Pancreas (tissue), 10 donors: ENCODE results near the gene ANKS1B. TPM values are rescaled to one million over a fixed set of nuclear protein-coding genes. Genes with fewer than 3 reads are reported as not detected.

Source experiments
- ATAC-seq, 4 donors: fragments of 200-7000 bp; cut with Tn5 transposase; one replicate each; pipeline versions ENCODE4 v1.8.0 to v1.9.1; 2020; ENCODE audit warnings: mild to moderate bottlenecking in 4 of 4, moderate library complexity in 4 of 4
- DNase-seq, 6 donors: peaks; one replicate each; pipeline ENCODE4 v3.0.0-alpha.2; 2020
- FAIRE-seq: peaks from 2 replicates; lab custom pipeline; 2012; peaks lifted over from hg19 to GRCh38; lab: Jason Lieb, UNC
- H3K27ac ChIP-seq, 4 donors: fragments of 200-600 bp; sonication (generic); 1 replicate in 3 of 4; 2 replicates in 1 of 4; pipeline versions ENCODE4 v1.5.0 to v1.8.0; 2020
- H3K27me3 ChIP-seq, 4 donors: fragments of 200-600 bp; one replicate each; pipeline ENCODE4 v1.8.0; 2021
- H3K36me3 ChIP-seq, 3 donors: fragments of 200-600 bp; sonication (generic) in 1 of 3; one replicate each; pipeline versions ENCODE4 v1.5.0 to v1.8.0; 2020 to 2021
- H3K4me1 ChIP-seq, 3 donors: fragments of 200-600 bp; one replicate each; pipeline ENCODE4 v1.8.0; 2021
- H3K4me3 ChIP-seq, 4 donors: fragments of 200-600 bp; sonication (generic) in 2 of 4; one replicate each; pipeline versions ENCODE4 v1.5.0 to v1.8.0; 2020 to 2021
- H3K9me3 ChIP-seq, 4 donors: fragments of 200-600 bp; one replicate each; pipeline ENCODE4 v1.8.0; 2021
- WGBS, 2 donors: extraction: QIAGEN DNeasy Blood & Tissue Kit; methylation state at CpG; one replicate each; pipeline ENCODE4 v1.1.7; 2013; 5-methylcytosine and 5-hydroxymethylcytosine counted together
- intact Hi-C, 3 donors: fragments of 100-400 bp; cut with DNase I; formaldehyde crosslinking; loops; one replicate each; pipeline versions ENCODE4 v1.11.1 to v1.14.2; 2022
- polyA plus RNA-seq, 2 donors: library from polyadenylated mRNA; stranded (reverse); fragments of 200-250 nt; gene quantifications; one replicate each; pipeline ENCODE4 v1.2.3, GENCODE V29; 2013
- total RNA-seq, 6 donors: library from RNA; stranded (reverse); fragmentation: NEBNext Ultra II Directional in 4 of 6; extraction: Animal tissue kit (Norgen Biotek cat#: 25700) in 4 of 6; gene quantifications; one replicate each; pipeline versions ENCODE4 v1.2.1 to v1.2.4, GENCODE V29; 2021 to 2023
- TF ChIP-seq, protein P1 (sequence below), 4 donors: fragments of 200-600 bp; sonication (generic) in 3 of 4; IDR thresholded peaks; one replicate each; pipeline versions ENCODE4 v1.5.0 to v1.8.0; 2021; ENCODE audit warnings: antibody characterized with exemption in 4 of 4
- donor health status: healthy with polysubstance abuse.
- donor health status: DM: no; HTN: no; CAD: no; lungs with moderate emphysema.
- donor health status: DM: no; HTN: no; CAD: no.
- donor health status: control.
- donor health status: control.
- donor health status: Bipolar disorder and iron deficiency.
- donor health status: DM: yes; HTN: yes; CAD: no.
- donor health status: DM: no; HTN: no; CAD: no.
- donor health status: DM: no; HTN: no; CAD: no.
- donor health status: DM: yes; HTN: yes; CAD: no.

ANKS1B gene
- total and polyA plus RNA-seq, 8 donors = 0.49 to 3.2 (median 1.9) TPM

DNA sequence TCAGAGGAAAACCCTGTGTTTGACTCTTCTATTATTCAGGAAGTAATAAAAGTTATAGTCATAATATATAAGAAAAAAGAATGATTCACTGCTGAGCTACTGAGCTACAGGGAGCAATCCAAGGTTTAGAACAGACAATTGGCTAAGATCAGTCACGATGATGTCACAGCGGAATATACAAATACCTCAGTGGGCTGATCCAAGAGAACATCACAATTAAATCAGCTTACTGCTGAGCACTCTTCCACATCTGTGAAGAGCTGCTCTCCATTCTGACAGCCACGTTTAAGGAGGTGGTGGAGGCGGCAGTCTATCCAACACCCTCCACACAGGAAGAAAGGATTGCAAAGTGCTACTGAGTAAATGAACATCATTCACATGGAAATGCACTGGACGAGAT is 1068.6 kb downstream of the ANKS1B start:
- Histone ChIP-seq H3K9me3 (no peaks in the 10 kb centered on the region), H3K36me3 (no peaks in the 10 kb centered on the region), H3K27ac (no peak overlapping the region), H3K27me3 (no peaks in the 10 kb centered on the region), H3K4me3 (no peak overlapping the region), H3K4me1 (no peaks in the 10 kb centered on the region)
- TF ChIP-seq, protein P1, sequence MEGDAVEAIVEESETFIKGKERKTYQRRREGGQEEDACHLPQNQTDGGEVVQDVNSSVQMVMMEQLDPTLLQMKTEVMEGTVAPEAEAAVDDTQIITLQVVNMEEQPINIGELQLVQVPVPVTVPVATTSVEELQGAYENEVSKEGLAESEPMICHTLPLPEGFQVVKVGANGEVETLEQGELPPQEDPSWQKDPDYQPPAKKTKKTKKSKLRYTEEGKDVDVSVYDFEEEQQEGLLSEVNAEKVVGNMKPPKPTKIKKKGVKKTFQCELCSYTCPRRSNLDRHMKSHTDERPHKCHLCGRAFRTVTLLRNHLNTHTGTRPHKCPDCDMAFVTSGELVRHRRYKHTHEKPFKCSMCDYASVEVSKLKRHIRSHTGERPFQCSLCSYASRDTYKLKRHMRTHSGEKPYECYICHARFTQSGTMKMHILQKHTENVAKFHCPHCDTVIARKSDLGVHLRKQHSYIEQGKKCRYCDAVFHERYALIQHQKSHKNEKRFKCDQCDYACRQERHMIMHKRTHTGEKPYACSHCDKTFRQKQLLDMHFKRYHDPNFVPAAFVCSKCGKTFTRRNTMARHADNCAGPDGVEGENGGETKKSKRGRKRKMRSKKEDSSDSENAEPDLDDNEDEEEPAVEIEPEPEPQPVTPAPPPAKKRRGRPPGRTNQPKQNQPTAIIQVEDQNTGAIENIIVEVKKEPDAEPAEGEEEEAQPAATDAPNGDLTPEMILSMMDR (IDR thresholded peaks at IDR 0.05) = no peak
- DNase-seq (no peak), ATAC-seq (no peak), FAIRE-seq (no peak)
- intact Hi-C loops = no loop called here
- 57 to 61% methylated on average over 5 of the region's 5 CpGs for WGBS, 2 donors

DNA sequence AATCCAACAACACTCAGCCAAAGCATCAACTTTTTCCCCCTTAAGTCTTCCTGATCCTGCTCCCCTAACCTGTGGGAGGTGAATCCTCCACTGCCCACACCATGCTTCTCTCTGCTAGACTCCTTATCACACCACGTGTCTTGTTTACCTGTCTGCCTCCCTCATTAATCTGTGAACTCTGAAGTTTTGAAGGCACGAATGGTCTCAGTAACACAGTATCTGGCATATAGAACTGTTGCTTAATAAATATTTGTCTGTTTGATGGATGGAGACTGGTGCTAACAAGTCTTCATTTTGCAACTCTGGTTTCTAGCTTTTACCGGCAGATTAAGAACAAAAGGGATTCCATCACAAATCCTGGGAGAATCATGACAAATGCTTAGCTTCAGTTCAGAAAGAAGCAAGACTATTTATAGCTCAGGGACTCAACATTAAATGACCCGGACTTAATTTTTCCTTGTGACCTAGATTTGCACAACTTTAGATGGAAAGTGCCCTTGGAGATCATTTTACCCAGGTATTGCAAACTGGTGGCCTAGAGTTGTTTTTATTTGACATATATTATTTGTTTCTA is 1072.2 kb downstream of the ANKS1B start:
- ATAC-seq (no peak), FAIRE-seq (no peak), DNase-seq (no peak)
- no peaks in the 10 kb centered on the region for H3K36me3 ChIP-seq
- no peaks in the 10 kb centered on the region for H3K9me3 ChIP-seq
- TF ChIP-seq, protein P1 (IDR thresholded peaks at IDR 0.05) = no peak
- 23 to 25% methylated on average over 4 of the region's 4 CpGs for WGBS, 2 donors
- no peak overlapping the region for H3K4me3 ChIP-seq
- no peaks in the 10 kb centered on the region for H3K4me1 ChIP-seq
- no peak overlapping the region for H3K27ac ChIP-seq
- H3K27me3 ChIP-seq = no peaks in the 10 kb centered on the region
- intact Hi-C loops = no loop called here

DNA sequence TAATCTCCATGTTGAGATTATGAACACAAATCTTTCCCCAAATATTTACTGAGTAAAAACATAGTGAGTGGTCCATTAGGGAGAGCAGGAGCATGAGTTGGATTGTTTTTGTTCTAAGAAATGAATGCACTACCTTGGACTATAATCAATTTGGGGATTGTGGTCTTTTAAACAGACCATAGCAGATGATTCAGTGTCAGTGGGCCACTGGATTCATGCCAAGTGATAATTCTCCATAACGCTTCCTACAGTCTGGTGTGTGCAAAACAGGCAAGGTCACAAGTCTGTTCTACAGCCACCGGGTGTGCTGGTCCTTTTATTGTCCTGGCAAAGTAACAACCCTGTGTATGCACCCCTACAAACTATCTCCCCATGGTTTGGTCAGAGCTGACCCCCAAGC is 1073.3 kb downstream of the ANKS1B start:
- Histone ChIP-seq H3K9me3 (no peaks in the 10 kb centered on the region), H3K4me1 (no peaks in the 10 kb centered on the region), H3K27me3 (no peaks in the 10 kb centered on the region), H3K4me3 (no peak overlapping the region), H3K36me3 (no peaks in the 10 kb centered on the region), H3K27ac (no peak overlapping the region)
- intact Hi-C loops = no loop called here
- DNase-seq (no peak), FAIRE-seq (no peak), ATAC-seq (no peak)
- TF ChIP-seq, protein P1 (IDR thresholded peaks at IDR 0.05) = no peak
- 17 to 43% methylated on average over 2 of the region's 2 CpGs for WGBS, 2 donors

DNA sequence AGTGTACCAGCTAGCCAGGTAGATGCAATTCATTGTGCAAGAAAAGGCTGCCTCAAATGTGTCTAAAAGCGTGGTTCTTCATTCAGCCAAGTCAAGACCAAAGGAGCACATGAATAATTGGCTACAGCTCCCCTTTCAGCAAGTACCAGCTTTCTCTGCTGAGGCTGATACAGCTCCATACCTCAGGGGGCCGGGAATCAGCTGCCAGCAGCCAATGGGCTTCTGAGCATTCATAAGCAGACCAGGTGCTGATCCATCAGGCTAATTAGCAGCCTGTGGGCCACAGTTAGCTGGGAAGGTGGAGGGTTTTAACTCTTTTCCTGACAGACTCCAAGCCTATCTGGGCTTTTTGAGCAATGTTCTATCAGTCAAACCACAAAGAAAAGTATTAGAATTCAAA is 1075.0 kb downstream of the ANKS1B start:
- Histone ChIP-seq H3K9me3 (no peaks in the 10 kb centered on the region), H3K4me3 (no peak overlapping the region), H3K36me3 (no peaks in the 10 kb centered on the region), H3K4me1 (no peaks in the 10 kb centered on the region), H3K27me3 (no peaks in the 10 kb centered on the region), H3K27ac (no peak overlapping the region)
- FAIRE-seq = no peak
- TF ChIP-seq, protein P1 (IDR thresholded peaks at IDR 0.05) = no peak
- DNase-seq = no peak
- WGBS, 2 donors = 54 to 59% methylated on average over 2 of the region's 2 CpGs
- ATAC-seq = no peak
- intact Hi-C loops = no loop called here

DNA sequence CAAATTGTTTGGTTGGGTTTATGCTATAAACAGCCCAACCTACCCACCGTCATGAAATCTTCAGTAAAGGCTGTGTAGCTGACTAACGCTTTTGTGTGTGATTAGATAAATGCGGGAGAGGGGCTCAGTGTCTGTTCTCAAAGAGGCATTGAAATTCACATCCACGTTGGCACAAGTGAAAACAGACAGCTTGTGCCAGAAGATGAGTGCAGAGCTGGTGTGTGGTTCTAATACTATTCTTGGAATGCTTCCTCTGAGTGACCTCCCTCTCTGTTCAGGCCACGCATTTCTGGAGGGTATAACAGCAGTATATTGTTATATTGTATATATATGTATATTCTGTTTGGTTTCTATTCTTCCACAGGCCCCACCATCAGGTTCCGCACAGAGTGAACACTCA is 1075.9 kb downstream of the ANKS1B start:
- Histone ChIP-seq H3K27ac (no peak overlapping the region), H3K4me1 (no peaks in the 10 kb centered on the region), H3K36me3 (no peaks in the 10 kb centered on the region), H3K9me3 (no peaks in the 10 kb centered on the region), H3K4me3 (no peak overlapping the region), H3K27me3 (no peaks in the 10 kb centered on the region)
- no peak for DNase-seq
- 77 to 79% methylated on average over 6 of the region's 6 CpGs for WGBS, 2 donors
- no peak for ATAC-seq
- intact Hi-C loops = no loop called here
- TF ChIP-seq, protein P1 (IDR thresholded peaks at IDR 0.05) = no peak
- no peak for FAIRE-seq
